NCI-H1694 (cell line): ENCODE data around the gene RNF169.
A peak's percentile ranks its signal among the peaks of the same experiment; 100 is the strongest.

Experiments
- DNase-seq: peaks from one replicate; lab custom pipeline; 2025; lab: John Stamatoyannopoulos, UW

The RNF169 gene

GRCh38 chr11:74871037-74871436, 122.4 kb downstream of the RNF169 start:
- DNase-seq: no peak

GRCh38 chr11:74877132-74877531, 128.5 kb downstream of the RNF169 start:
- peak; percentile 4 for DNase-seq
